NCI-H524 treated with DMSO at 0.1 percent for 48 hours (cell line): ENCODE results near the gene DTNB.

Source experiments
- DNase-seq: peaks from one replicate; lab custom pipeline; 2025; lab: John Stamatoyannopoulos, UW

DTNB gene

GRCh38 chr2:25371253-25372241, 301.8 kb downstream of the DTNB start:
- no peak for DNase-seq

DNA sequence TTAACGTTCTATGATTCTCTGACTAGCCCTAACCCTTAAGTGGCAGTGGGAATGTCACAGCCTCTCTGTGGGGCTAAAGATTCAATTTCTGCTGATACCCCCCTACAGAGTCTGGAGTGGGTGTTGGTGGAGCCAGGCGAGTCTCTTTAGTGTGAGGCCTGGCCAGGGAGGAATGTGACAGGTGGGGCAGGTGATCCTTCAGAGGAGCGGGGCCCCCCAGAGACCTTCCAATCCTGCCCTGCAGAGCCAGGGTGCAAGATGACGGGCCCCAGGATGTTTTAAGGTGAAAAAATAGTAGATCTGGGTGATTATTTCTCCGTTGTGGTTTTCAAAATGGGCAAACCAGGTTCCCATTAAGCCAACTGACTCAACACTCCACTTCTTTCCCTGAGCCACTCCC, 303.5 kb downstream of the DTNB start:
- no peak for DNase-seq

DNA sequence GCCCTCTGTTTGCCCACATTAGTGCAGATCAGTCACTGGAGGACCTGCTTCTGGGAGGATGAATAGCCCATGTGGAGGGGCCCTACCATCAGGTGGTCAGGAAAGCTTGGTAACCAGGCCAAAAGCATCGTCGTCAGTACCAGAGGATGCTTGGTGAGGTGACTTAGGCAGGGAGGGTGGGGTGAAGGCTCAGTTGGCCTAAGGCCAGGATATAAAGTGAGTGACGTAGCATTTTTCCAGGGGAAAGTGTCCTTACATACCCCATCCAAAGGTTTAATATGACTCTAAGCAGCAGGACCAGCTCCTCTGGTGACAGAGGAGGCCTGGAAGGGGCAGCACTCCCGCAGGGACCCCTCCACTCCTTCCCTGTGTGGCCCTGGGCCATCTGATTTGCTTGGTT, 303.9 kb downstream of the DTNB start:
- no peak for DNase-seq

GRCh38 chr2:25368660-25369059, 304.7 kb downstream of the DTNB start:
- DNase-seq = no peak

DNA sequence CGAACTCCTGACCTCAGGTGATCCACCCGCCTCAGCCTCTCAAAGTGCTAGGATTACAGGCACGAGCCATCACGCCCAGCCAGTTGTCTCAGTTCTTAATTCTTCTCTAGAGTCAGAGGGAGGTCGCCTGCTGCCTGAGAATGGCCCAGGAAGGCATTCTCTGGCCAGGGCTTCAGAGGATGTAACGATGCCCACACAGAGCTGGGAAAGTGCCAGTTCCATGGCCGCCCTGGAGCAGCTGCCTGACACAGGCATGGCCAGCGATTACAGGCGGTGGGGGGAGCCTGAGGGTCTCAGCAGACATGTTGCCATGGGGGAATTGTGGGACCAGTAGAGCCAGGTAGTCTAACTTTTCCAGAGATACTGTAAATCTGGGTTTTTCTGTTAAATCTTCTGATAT, 306.1 kb downstream of the DTNB start:
- no peak for DNase-seq

DNA sequence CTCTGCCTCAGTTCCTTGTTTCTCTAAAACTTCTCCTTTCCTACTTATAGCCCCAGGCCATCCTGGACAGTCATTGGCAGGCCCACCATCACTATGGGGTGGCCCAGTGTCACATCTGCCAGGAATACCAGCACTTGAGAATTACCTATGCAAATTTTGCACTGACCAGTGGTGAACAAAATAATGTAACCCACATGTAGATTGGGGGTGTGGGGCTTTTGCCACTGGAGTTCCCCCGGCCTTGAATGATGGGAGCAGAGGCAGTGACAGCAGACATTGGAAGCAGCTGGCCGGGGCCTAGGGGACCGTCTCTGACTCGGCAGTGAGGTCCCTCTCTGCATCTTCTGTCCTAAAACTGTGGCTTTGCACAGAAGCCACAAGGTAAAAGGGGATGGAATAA, 306.7 kb downstream of the DTNB start:
- DNase-seq = no peak

DNA sequence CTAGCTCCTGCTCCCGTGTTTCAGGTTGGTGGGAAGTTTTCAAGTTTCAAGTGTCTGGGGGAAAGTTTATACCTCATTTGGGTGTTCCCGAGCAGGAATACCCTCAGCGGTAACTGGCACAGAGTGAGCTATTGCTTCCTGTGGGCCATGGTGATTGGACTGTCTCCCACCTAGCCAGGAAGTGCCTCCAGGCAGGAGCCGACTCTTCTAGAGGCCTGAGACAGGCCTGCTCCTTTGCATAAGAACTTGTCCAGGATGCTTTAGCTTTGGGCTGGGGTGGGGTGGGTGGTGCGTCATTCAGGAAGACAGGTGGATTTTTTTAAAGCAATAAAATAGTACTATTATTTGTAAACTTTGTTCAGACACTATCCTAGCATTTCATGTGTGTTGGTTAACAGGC, 308.1 kb downstream of the DTNB start:
- no peak for DNase-seq

GRCh38 chr2:25363733-25364132, 309.6 kb downstream of the DTNB start:
- no peak for DNase-seq

- DNase-seq = no peak
These were observed 310.8 kb downstream of the DTNB start for GRCh38 chr2:25362434-25363145.

DNA sequence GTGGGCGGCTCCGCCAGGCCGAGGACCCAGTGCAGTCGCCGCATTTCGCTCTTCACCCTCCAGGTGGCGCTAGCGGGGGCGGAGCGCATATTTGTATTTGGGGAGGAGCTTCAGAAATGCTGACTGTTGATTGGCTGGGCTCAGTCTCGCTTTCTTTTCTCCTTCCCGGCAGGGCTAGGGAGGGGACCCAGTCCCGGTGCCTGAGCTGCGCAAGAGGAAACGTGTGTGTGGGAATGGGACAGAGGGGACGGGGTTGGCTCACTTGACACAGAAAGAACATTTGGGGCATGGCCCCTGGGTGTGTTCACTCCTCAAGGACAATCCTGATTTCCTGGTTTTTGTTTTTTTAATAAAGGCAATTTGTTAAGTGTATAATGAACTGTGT, 311.3 kb downstream of the DTNB start:
- peak; percentile 61 for DNase-seq

DNA sequence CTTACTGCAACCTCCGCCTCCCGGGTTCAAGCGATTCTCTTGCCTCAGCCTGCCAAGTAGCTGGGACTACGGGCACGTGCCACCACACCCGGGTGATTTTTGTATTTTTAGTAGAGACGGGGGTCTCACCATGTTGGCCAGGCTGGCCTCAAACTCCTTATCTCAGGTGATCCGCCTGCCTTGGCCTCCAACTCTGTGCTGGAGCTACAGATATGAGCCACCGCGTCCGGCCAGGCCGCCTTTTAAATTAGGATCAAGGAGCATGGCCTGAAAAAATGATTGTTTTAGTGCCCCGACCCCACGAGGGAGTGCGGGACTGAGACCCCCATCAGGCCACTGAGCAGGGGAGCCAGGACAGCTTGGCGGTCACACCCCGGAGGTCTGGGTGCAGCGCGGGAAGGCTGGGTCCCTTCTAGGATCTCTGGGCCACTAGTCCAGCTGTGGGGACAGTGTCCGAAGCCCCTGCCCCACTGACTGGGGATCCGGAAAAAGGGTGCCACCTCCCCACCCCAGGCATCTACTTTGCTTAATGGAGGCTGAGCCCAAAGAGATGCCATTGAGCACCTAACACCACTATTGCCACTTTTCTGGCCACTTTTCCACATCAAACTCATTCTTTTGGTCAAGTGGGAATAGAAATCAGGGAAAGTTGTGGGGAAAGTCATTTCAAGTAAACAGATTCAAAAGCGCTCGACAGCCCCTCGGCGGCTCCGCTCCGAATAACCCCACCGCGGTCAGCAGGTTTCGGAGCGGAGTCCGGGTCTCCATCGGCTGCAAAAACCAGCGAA, 311.9 kb downstream of the DTNB start:
- DNase-seq = no peak

GRCh38 chr2:25358836-25359235, 314.5 kb downstream of the DTNB start:
- DNase-seq = no peak

GRCh38 chr2:25358249-25358815, 315.0 kb downstream of the DTNB start:
- no peak for DNase-seq

DNA sequence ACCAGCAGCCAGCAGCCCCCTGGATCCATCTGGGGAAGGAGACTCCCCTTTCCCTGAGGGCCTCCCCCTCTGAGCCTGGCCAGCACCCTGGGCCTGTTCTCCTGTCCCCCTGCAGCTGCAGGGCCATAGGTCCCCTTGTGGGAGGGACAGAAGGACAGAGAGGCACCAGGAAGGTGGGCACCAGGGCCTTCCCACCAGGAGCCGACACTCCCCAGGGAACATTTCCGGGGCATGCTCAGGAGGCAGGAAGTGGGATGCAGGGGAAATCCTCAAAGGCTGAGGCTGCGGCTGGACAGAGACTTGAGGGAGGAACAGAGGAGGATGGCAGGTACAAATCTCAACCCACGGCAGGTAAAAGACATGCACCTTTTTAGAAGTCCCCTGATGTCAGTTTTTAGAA, 317.3 kb downstream of the DTNB start:
- no peak for DNase-seq

GRCh38 chr2:25355270-25355669, 318.1 kb downstream of the DTNB start:
- no peak for DNase-seq

DNA sequence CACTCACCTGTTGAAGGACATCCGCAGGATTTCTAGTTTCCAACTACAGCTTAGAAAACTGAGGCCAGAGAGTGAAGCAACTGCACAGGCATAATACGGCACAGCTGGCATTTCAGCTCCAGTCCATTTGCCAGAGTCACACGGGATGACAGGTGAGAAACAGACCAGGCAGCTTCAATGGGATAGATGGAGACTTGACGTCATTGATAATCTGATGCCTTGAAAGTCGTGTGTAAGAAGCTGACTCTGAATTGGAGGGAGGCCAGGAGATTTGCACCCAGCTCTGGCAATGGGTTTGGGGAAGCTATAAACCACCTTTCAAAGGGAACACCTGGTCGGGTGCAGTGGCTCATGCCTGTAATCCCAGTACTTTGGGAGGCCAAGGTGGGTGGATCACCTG, 319.3 kb downstream of the DTNB start:
- DNase-seq = no peak

GRCh38 chr2:25349397-25349796, 324.0 kb downstream of the DTNB start:
- DNase-seq = no peak

DNA sequence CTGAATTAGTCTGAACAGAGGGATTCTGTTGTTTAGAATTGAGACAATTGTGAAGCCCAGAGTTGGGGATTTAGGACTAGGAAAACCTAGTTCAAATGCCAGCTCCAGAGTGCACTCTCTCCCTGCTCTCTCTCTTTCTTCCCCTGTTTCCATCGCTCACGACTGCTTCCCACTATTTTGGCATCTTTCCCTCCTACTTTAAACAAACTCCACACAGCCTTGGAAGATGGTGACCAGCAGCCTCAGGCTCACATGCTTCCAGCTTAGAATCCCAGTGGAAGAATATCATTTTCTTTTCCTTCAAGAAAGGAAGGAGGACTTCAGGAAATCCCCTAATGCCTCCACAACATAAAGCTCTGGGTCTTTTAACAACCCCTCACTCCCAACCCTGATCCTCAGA, 325.5 kb downstream of the DTNB start:
- DNase-seq = no peak

GRCh38 chr2:25347205-25347815, 326.1 kb downstream of the DTNB start:
- DNase-seq = no peak

DNA sequence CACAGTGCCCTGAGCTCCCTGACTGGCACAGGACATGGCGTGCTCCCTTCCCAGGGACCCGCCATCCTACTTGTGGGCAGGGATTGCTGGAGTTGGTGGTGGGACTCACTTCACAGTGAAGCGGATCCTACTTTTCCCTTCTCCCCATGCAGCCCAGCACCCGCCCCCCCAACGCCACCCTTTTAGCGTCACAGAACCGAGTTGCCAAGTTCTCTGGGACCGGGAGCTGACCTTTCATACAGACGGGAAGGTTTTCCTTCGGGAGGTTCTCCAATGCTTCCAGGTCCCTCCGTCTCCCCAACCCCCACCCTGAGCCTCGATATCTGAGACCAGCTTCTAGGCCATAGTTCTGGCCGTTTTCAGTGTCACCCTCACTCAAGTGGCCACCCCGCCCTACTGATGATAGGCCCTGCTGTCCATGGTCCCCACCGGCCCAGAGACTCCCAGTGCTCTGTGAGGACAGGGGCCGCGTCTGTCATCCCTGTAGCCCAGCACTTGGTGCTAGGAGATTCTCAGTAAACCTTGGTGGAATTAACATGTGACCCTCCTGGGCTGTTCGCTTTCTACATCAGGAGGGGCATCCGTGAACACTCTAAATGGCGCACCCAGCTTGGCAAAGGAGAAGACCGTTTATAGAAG, 330.1 kb downstream of the DTNB start:
- DNase-seq = no peak
